Astrocyte (in vitro differentiated cells and primary cell): ENCODE measurements around the gene PTK6. TPM values are rescaled to one million over a fixed set of nuclear protein-coding genes. Genes with fewer than 3 reads are reported as not detected.

Experiments
- DNase-seq: peaks from one replicate; pipeline ENCODE4 v3.0.0-alpha.2; 2010; ENCODE audit warnings: low read depth
- FAIRE-seq: peaks from 2 replicates; lab custom pipeline; 2011; peaks lifted over from hg19 to GRCh38; lab: Jason Lieb, UNC
- H2AFZ ChIP-seq: 2 replicates; pipeline ENCODE4 v1.6.0; 2012; ENCODE audit warnings: low read depth, low read length, inconsistent platforms
- H3K27ac ChIP-seq: 2 replicates; pipeline ENCODE4 v1.5.1; 2011; ENCODE audit warnings: low read depth, low read length, inconsistent platforms
- H3K27me3 ChIP-seq: 2 replicates; pipeline ENCODE4 v1.6.0; 2011; ENCODE audit warnings: low read length, inconsistent platforms; ENCODE audit not compliant: insufficient read depth
- H3K36me3 ChIP-seq: 2 replicates; pipeline ENCODE4 v1.5.1; 2011; ENCODE audit warnings: low read length, inconsistent platforms; ENCODE audit not compliant: insufficient read depth
- H3K4me1 ChIP-seq: 2 replicates; pipeline ENCODE4 v1.5.1; 2011; ENCODE audit warnings: low read length, inconsistent platforms; ENCODE audit not compliant: insufficient read depth
- H3K4me2 ChIP-seq: 2 replicates; pipeline ENCODE4 v1.6.0; 2012; ENCODE audit warnings: low read length, inconsistent platforms
- H3K4me3 ChIP-seq: 2 replicates; pipeline ENCODE4 v1.5.1; 2011; ENCODE audit warnings: low read depth, mild to moderate bottlenecking, low read length, inconsistent platforms; ENCODE audit not compliant: insufficient read depth
- H3K79me2 ChIP-seq: 2 replicates; pipeline ENCODE4 v1.6.0; 2012; ENCODE audit warnings: mild to moderate bottlenecking, low read length, inconsistent platforms; ENCODE audit not compliant: insufficient read depth
- H3K9ac ChIP-seq: 2 replicates; pipeline ENCODE4 v1.6.0; 2012; ENCODE audit warnings: mild to moderate bottlenecking, low read length, inconsistent platforms
- H3K9me3 ChIP-seq: 2 replicates; pipeline ENCODE4 v1.5.1; 2012; ENCODE audit warnings: low read depth, mild to moderate bottlenecking, low read length, inconsistent platforms; ENCODE audit not compliant: insufficient read depth
- H4K20me1 ChIP-seq: 2 replicates; pipeline ENCODE4 v1.6.0; 2012; ENCODE audit warnings: low read length, inconsistent platforms; ENCODE audit not compliant: insufficient read depth
- H3K27ac Mint-ChIP-seq: one replicate; pipeline ENCODE4 v1.8.0; 2021; ENCODE audit warnings: mild to moderate bottlenecking, mixed read lengths; ENCODE audit not compliant: unreplicated experiment
- H3K27me3 Mint-ChIP-seq: one replicate; pipeline ENCODE4 v1.8.0; 2021; ENCODE audit warnings: low read depth, mixed read lengths; ENCODE audit not compliant: unreplicated experiment
- H3K36me3 Mint-ChIP-seq: one replicate; pipeline ENCODE4 v1.8.0; 2021; ENCODE audit warnings: low read depth, mixed read lengths; ENCODE audit not compliant: unreplicated experiment
- H3K4me1 Mint-ChIP-seq: one replicate; pipeline ENCODE4 v1.8.0; 2021; ENCODE audit warnings: low read depth, mixed read lengths; ENCODE audit not compliant: unreplicated experiment
- H3K4me3 Mint-ChIP-seq: one replicate; pipeline ENCODE4 v1.8.0; 2021; ENCODE audit warnings: mild to moderate bottlenecking, moderate library complexity, mixed read lengths; ENCODE audit not compliant: unreplicated experiment
- H3K9me3 Mint-ChIP-seq: one replicate; pipeline ENCODE4 v1.8.0; 2021; ENCODE audit warnings: mild to moderate bottlenecking, mixed read lengths; ENCODE audit not compliant: unreplicated experiment
- CTCF ChIP-seq: IDR thresholded peaks from 2 replicates; pipeline ENCODE4 v1.5.1; 2011; ENCODE audit warnings: low read depth, mild to moderate bottlenecking, inconsistent platforms, low read length, moderate library complexity; ENCODE audit not compliant: insufficient read depth
- EZH2 ChIP-seq: IDR thresholded peaks from 2 replicates; pipeline ENCODE4 v1.6.1; 2012; ENCODE audit warnings: mild to moderate bottlenecking, low read length, inconsistent platforms; ENCODE audit not compliant: insufficient read depth
- total RNA-seq: library from RNA; stranded (reverse); gene quantifications from 2 replicates; pipeline ENCODE4 v1.2.1, GENCODE V29; 2021

The PTK6 gene
- total RNA-seq, 1 donor from 2014 or later: 0.18 TPM

GRCh38 chr20:63555661-63556381 lies 18.6 kb upstream of the PTK6 start:
- TF ChIP-seq CTCF (no peak), EZH2 (no peak)
- H3K27ac Mint-ChIP-seq: no peak overlapping the region
- H3K27me3 ChIP-seq: no peaks in the 10 kb centered on the region
- H3K9me3 ChIP-seq: no peaks in the 10 kb centered on the region
- H4K20me1 ChIP-seq: no peaks in the 10 kb centered on the region
- H3K9ac ChIP-seq: no peak overlapping the region
- H3K9me3 Mint-ChIP-seq: no peaks in the 10 kb centered on the region
- H3K36me3 Mint-ChIP-seq: peaks cover 5% of the 10 kb centered on the region
- no peak for FAIRE-seq
- no peak overlapping the region for H3K4me3 Mint-ChIP-seq
- H3K27ac ChIP-seq: no peak overlapping the region
- H3K79me2 ChIP-seq: no peaks in the 10 kb centered on the region
- no peaks in the 10 kb centered on the region for H3K36me3 ChIP-seq
- H3K4me1 ChIP-seq: no peaks in the 10 kb centered on the region
- no peak overlapping the region for H2AFZ ChIP-seq
- no peak overlapping the region for H3K4me2 ChIP-seq
- H3K4me3 ChIP-seq: no peak overlapping the region
- no peaks in the 10 kb centered on the region for H3K27me3 Mint-ChIP-seq
- H3K4me1 Mint-ChIP-seq: no peaks in the 10 kb centered on the region
- no peak for DNase-seq

GRCh38 chr20:63554361-63555278 lies 17.4 kb upstream of the PTK6 start:
- H3K27ac ChIP-seq: no peak overlapping the region
- H3K4me3 ChIP-seq: no peak overlapping the region

More at GRCh38 chr20:63554361-63555278, 17.4 kb upstream of the PTK6 start:
- TF ChIP-seq EZH2 (peak; percentile 7), CTCF (no peak)
- Histone ChIP-seq H2AFZ (no peak overlapping the region), H3K36me3 (no peaks in the 10 kb centered on the region), H3K27me3 (no peaks in the 10 kb centered on the region), H3K79me2 (no peaks in the 10 kb centered on the region), H4K20me1 (no peaks in the 10 kb centered on the region), H3K9me3 (no peaks in the 10 kb centered on the region), H3K4me1 (no peaks in the 10 kb centered on the region), H3K4me2 (peak overlapping the region; percentile 87), H3K9ac (no peak overlapping the region)
- FAIRE-seq (no peak), DNase-seq (no peak)
- Mint-ChIP-seq H3K36me3 (no peaks in the 10 kb centered on the region), H3K4me1 (no peaks in the 10 kb centered on the region), H3K9me3 (no peaks in the 10 kb centered on the region), H3K4me3 (peak overlapping the region; percentile 57), H3K27me3 (no peaks in the 10 kb centered on the region), H3K27ac (no peak overlapping the region)
